Astrocyte of the spinal cord (primary cell): ENCODE results near the gene SOX4.

Source experiments
- DNase-seq: peaks from one replicate; pipeline ENCODE4 v3.0.0; 2011; ENCODE audit warnings: low read depth, low spot score
- H3K4me3 ChIP-seq: 2 replicates; pipeline ENCODE4 v1.5.1; 2011; ENCODE audit warnings: low read depth, mild to moderate bottlenecking, low read length, moderate library complexity
- in situ Hi-C: cut with HindIII; loops from 2 replicates; pipeline ENCODE4 v1.10.0; 2017; ENCODE audit warnings: low sequenced_read_pairs
- TF ChIP-seq, protein P1 (sequence below): IDR thresholded peaks from 2 replicates; pipeline ENCODE4 v1.5.1; 2012; ENCODE audit warnings: low read depth, mild to moderate bottlenecking, low read length, inconsistent platforms

SOX4 gene

GRCh38 chr6:21625642-21626041 lies 32.1 kb downstream of the SOX4 start:
- DNase-seq: no peak
- TF ChIP-seq, protein P1, sequence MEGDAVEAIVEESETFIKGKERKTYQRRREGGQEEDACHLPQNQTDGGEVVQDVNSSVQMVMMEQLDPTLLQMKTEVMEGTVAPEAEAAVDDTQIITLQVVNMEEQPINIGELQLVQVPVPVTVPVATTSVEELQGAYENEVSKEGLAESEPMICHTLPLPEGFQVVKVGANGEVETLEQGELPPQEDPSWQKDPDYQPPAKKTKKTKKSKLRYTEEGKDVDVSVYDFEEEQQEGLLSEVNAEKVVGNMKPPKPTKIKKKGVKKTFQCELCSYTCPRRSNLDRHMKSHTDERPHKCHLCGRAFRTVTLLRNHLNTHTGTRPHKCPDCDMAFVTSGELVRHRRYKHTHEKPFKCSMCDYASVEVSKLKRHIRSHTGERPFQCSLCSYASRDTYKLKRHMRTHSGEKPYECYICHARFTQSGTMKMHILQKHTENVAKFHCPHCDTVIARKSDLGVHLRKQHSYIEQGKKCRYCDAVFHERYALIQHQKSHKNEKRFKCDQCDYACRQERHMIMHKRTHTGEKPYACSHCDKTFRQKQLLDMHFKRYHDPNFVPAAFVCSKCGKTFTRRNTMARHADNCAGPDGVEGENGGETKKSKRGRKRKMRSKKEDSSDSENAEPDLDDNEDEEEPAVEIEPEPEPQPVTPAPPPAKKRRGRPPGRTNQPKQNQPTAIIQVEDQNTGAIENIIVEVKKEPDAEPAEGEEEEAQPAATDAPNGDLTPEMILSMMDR: no peak
- H3K4me3 ChIP-seq: no peak overlapping the region
- in situ Hi-C loops: no loop called here

DNA sequence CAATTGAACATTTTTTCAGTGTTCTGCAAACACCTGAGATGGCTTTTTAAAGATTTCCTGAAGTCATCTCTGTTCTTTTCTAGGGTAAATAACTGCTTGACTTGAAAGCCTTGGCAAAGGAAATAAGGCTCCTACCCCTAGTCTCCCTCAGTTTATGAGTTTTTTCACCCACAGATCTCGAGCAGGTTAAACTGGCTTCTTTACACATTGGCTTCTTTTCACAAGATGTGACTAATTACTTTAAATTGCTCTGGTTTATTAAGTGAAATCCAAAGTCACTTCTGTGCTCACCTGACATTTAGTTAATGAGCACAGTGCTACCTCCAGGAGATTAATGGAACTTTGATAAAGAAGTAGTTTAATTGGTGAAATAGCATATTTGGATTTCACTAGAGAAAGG lies 33.2 kb downstream of the SOX4 start:
- DNase-seq: no peak
- no peak overlapping the region for H3K4me3 ChIP-seq
- in situ Hi-C loops: no loop called here
- TF ChIP-seq, protein P1: no peak

GRCh38 chr6:21628160-21628559 lies 34.6 kb downstream of the SOX4 start:
- in situ Hi-C loops: no loop called here
- DNase-seq: no peak
- TF ChIP-seq, protein P1: no peak
- no peak overlapping the region for H3K4me3 ChIP-seq

DNA sequence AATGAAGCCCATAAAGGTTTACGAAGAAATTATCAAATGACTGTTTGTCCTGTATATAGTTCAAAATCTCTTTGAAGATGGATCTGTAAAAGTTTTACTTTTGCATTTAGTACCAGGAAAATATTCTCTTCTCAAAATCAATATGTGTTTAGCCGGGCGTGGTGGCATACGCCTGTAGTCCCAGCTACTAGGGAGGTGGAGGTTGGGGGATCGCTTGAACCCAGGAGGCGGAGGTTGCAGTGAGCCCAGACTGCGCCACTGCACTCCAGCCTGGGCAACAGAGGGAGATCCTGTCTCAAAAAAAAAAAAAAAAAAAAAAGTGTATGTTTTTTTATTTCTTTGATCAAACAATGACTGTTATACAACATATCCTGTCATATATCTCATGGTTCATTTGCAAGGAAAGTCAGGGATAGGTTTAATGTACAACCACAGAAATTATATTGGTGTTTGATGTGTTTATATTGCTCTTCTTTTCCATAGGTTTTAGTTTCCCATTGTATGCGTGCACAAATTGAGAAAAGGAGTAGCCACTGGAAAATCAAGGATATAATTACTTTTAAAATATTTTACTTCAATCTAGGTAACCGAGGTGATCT lies 40.1 kb downstream of the SOX4 start:
- in situ Hi-C loops: no loop called here

GRCh38 chr6:21634582-21634981 lies 41.0 kb downstream of the SOX4 start:
- TF ChIP-seq, protein P1: no peak
- peak; percentile 89 for DNase-seq
- in situ Hi-C loops: no loop called here
- no peak overlapping the region for H3K4me3 ChIP-seq

More for the DNA sequence above, 40.1 kb downstream of the SOX4 start:
- TF ChIP-seq, protein P1: no peak
- DNase-seq: no peak
- H3K4me3 ChIP-seq: no peak overlapping the region

DNA sequence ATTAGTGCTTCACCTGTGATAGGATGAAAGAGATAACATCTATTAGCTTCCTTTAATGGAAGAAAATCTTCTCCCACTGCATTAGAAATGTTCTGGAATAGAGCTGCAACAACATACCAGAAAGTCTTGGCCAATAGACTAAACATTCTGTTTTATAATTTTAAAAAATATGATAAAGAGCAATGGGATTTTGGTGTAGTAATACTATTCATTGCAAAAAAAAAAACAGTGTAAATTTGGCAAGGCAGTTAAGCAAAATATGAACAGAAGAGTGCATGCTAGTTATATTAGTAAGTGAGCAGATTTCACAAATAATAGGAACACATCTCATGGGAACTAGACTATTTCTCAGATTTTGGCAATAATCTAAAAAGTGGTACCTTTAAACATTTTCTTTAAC lies 43.3 kb downstream of the SOX4 start:
- no peak overlapping the region for H3K4me3 ChIP-seq
- no peak for DNase-seq
- in situ Hi-C loops: no loop called here
- TF ChIP-seq, protein P1: no peak
